HG03280 (cell line): ENCODE results near the gene CRISPLD2.

Experiments
- ATAC-seq: cut with Tn5 transposase; IDR thresholded peaks from one replicate; pipeline ENCODE4 v1.9.1; 2021; ENCODE audit warnings: mild to moderate bottlenecking, moderate library complexity; ENCODE audit not compliant: unreplicated experiment

The CRISPLD2 gene

GRCh38 chr16:84819644-84820304, at the start of gene CRISPLD2:
TSS of gene CRISPLD2 (plus strand) at chr16:84819985. CDS start at chr16:84838496, 18,511 bp downstream.
- ATAC-seq, result no peak

- no peak for ATAC-seq
Observed at GRCh38 chr16:84773312-84773711, 46.5 kb upstream of the CRISPLD2 start.

- no peak for ATAC-seq
Observed at GRCh38 chr16:84774810-84775209, 45.0 kb upstream of the CRISPLD2 start.

- ATAC-seq, result no peak
Observed at GRCh38 chr16:84775262-84775810, 44.4 kb upstream of the CRISPLD2 start.

- ATAC-seq, result no peak
Observed at GRCh38 chr16:84777435-84777834, 42.4 kb upstream of the CRISPLD2 start.

GRCh38 chr16:84778720-84779119, 41.1 kb upstream of the CRISPLD2 start:
- ATAC-seq, result no peak

- no peak for ATAC-seq
Observed at GRCh38 chr16:84780063-84780462, 39.7 kb upstream of the CRISPLD2 start.

- ATAC-seq, result no peak
Observed at GRCh38 chr16:84780544-84781376, 39.0 kb upstream of the CRISPLD2 start.

- ATAC-seq, result no peak
Observed at GRCh38 chr16:84782846-84783245, 36.9 kb upstream of the CRISPLD2 start.

GRCh38 chr16:84785843-84786581, 33.8 kb upstream of the CRISPLD2 start:
- ATAC-seq, result no peak

- no peak for ATAC-seq
Observed at GRCh38 chr16:84786605-84787262, 33.1 kb upstream of the CRISPLD2 start.

- no peak for ATAC-seq
Observed at GRCh38 chr16:84787263-84787622, 32.5 kb upstream of the CRISPLD2 start.

GRCh38 chr16:84788920-84789391, 30.8 kb upstream of the CRISPLD2 start:
- ATAC-seq, result no peak

GRCh38 chr16:84789431-84789830, 30.4 kb upstream of the CRISPLD2 start:
- no peak for ATAC-seq

- no peak for ATAC-seq
Observed at GRCh38 chr16:84790301-84790700, 29.5 kb upstream of the CRISPLD2 start.

- ATAC-seq, result no peak
Observed at GRCh38 chr16:84791088-84791487, 28.7 kb upstream of the CRISPLD2 start.

GRCh38 chr16:84791501-84791900, 28.3 kb upstream of the CRISPLD2 start:
- ATAC-seq, result no peak

GRCh38 chr16:84794186-84794585, 25.6 kb upstream of the CRISPLD2 start:
- ATAC-seq, result no peak

GRCh38 chr16:84794626-84795025, 25.2 kb upstream of the CRISPLD2 start:
- ATAC-seq, result no peak

- ATAC-seq, result no peak
Observed at GRCh38 chr16:84795329-84796053, 24.3 kb upstream of the CRISPLD2 start.
